ENCODE results near the gene ETV1.
"Not testable (repeated sequence)": the region's sequence is repeated elsewhere in the genome, so short reads cannot be mapped to it uniquely, and the experiment has no call there.

ETV1 gene

GRCh38 chr7:13920053-13920697 lies 69.3 kb downstream of the ETV1 start:
- no peak for DNase-seq

GRCh38 chr7:13918333-13918732 lies 71.1 kb downstream of the ETV1 start:
- DNase-seq = not testable (repeated sequence)

- DNase-seq = not testable (repeated sequence)
Measured at GRCh38 chr7:13917103-13917502, 72.4 kb downstream of the ETV1 start.

- no peak for DNase-seq
Measured at GRCh38 chr7:13915891-13916290, 73.6 kb downstream of the ETV1 start.

DNA sequence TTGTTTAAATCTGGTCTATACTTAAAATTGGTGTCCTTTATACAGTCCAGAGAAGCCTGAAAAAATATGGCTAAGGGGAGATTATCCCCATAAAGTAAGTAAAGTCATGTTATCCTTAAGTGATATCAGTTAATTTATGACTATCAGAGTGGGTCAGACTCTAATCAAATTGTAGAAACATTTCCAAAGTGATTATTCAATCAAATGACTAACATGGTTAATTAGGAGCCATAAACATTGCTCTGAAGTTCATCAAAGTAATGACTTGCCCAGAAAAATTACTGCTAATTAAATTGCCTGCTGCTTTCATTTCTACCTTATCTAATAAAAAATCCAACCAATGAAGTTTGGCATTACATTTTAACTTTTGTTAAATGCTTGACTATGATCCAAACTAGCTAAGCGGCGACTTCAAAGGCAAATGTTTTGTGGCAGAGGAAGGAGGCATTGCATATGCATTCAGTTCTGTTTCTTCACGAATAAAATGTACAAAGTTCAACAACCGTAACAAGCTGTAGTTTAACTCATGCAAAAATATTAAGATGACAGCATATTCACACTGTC lies 76.7 kb downstream of the ETV1 start:
- DNase-seq = no peak

- no peak for DNase-seq
Measured at GRCh38 chr7:13911909-13912308, 77.6 kb downstream of the ETV1 start.

GRCh38 chr7:13910805-13911551 lies 78.5 kb downstream of the ETV1 start:
- peak in 1 of 5 donors; percentile 55 for DNase-seq

GRCh38 chr7:13908667-13909397 lies 80.6 kb downstream of the ETV1 start:
- DNase-seq = peak in 2 of 5 donors; percentile 3 to 48

GRCh38 chr7:13907831-13908230 lies 81.6 kb downstream of the ETV1 start:
- DNase-seq = no peak

- DNase-seq = no peak
Measured at GRCh38 chr7:13904689-13905088, 84.8 kb downstream of the ETV1 start.

DNA sequence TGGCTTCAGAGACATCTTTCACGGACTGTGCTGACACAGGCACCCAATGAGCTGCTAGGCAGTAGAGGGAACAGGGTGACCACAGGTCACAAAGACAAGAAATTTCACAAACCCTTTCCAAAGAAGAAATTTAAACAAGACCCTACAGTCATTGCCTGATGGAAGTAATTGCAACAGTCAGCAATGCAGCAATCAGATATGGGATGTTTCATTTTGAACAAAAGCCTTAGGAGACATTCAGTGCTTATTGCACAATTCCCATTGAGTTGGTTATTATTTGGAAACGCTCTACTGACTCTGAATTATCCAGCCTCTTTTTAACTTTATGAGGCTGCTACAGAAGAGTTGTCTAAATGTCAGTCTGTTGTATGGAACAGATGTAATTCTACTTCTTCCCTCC lies 85.5 kb downstream of the ETV1 start:
- DNase-seq = no peak

GRCh38 chr7:13901577-13901976 lies 87.9 kb downstream of the ETV1 start:
- DNase-seq = no peak

DNA sequence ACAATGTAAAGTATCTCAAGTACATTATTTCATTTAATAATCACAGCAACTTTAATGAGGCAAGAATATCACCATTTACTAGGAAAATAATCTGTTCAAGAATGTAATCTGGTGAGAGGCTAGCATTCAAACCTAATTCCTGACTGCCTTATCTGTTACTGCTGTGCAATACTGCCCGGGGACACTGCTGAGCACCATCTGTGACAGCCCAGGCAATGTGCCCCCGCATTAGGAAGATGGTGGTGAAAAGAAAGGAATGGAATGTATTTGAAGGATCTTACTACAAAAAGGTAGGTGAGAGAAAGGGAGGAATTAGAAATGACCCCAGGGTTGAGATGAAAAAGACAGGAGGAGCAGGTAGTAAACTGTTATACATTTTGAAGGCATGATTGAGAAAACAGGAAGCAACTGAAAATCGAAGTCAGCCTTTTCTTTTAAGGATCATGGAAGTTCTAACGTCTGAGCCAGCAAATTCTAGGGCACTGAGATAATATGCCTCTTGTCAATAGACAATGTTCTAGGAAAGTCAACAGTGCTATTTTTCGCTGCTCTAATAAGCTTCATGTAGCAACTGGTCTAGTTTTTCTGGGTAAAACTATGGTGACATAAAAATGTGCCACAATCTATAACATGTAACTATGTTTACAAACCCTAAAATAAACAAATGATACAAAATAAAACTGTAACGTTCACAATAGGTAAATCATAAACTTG lies 90.4 kb downstream of the ETV1 start:
- DNase-seq = no peak

- DNase-seq = no peak
Measured at GRCh38 chr7:13897819-13898218, 91.6 kb downstream of the ETV1 start.

DNA sequence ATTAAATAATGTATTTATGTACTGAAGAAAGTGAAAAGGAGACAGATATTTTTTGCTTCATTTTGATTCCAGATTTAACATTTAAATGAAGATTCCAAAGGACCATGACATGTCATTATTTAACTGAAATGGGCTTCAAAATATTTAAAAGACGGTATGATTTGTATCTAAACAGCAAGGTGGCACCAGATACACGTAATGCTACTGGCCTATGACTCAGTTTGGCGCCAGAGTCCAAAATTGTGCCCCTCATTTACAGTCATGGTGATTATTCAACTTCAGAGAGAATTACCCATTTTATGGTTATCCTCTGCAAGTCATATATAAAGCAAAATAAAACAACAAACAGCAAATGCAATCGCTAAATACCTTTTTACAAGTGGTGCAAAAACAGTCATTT lies 94.5 kb downstream of the ETV1 start:
- no peak for DNase-seq

GRCh38 chr7:13894377-13894776 lies 95.1 kb downstream of the ETV1 start:
- DNase-seq = no peak

DNA sequence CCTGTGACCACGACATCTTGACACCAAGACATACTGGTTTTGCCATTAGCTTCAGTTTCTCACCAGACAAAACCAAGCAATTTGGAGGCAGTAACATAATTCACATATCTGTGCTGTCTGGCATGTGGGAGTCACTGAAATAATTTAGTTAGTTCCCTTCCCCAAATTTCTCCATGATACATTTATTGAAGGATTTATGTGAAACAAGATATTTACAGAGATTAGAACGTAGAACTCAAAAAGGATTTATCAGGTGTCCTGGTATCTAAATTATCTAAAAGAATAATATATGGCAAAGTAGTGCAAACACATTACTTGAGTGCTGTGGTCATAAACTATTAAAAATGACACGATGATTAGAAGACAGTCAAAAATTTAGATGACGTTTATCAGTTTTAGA lies 98.7 kb downstream of the ETV1 start:
- DNase-seq = no peak

DNA sequence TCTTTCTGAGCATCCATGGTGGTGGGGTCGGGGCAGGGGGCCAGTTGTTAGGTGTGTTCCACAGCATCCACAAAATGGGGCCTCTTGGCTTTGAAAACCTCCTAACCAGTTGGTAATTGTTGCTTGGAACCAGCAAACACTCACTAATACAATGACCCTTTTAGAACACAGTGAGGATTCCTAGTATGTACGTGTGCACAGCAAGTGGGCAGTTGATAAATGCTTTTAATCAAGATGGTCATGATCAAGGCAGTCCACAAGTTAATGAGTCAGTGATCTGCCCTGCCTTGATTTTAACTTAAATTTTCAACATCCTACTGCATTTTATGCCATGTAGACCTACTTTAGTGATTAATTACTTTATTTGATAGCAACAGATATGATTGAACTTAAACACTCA lies 103.1 kb downstream of the ETV1 start:
- no peak for DNase-seq

DNA sequence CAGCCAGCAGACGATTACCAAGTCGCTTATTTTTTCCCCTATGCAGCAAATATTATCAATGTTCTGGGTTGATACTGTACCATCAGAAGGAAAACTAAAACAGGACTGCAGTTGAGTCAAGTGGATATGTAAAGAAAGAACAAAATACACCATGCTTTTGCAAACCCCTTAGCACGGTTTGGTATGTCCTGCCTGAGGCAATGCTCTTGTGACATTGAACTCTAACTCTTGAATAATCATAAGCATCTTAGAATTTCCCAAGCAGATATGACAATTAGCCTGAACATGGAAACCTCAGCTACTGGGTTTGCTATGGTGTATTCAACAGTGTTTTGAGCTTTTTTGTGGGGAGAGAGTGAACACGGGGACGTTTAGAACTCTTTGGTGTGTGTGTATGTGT lies 107.4 kb downstream of the ETV1 start:
- DNase-seq = no peak

DNA sequence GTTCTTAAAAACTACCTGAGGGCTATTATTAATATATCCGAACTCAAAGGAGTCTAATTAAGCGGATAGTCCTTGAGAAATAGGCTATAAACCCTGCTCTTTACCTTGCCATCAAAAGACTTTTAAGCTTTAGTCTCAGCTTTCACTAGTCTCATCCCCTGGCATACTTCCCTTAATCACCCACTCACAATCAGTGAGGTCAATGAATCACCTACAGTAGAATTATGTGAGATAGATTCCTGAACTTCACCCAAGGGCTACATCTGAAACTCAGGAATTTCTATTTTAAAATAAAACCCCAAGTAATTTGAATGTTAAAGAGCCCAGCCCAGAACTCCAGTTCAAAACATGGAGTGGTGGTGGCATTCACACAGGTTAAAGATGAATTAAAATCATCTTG lies 108.7 kb downstream of the ETV1 start:
- no peak for DNase-seq

GRCh38 chr7:13879994-13880686 lies 109.3 kb downstream of the ETV1 start:
- DNase-seq = no peak

GRCh38 chr7:13879143-13879542 lies 110.3 kb downstream of the ETV1 start:
- DNase-seq = no peak
